PC-3 (cell line): ENCODE results near the gene FILIP1L. TPM values are rescaled to one million over a fixed set of nuclear protein-coding genes. Genes with fewer than 3 reads are reported as not detected.
A peak's percentile ranks its signal among the peaks of the same experiment; 100 is the strongest.

Source experiments
- ATAC-seq: fragments of 200-7000 bp; cut with Tn5 transposase; 2 replicates; pipeline ENCODE4 v1.9.1; 2020; ENCODE audit warnings: mild to moderate bottlenecking, moderate library complexity
- BruUV-seq: library from RNA; stranded (reverse); fragments of 400-500 nt; replicated peaks from 2 replicates; lab custom pipeline; 2021; lab: Mats Ljungman, UMichigan
- CTCF ChIA-PET: fragments of 300-600 bp; sonication (Branson Sonifier 250); formaldehyde crosslinking; loops from one replicate; lab custom pipeline; 2022; ENCODE audit warnings: antibody characterized with exemption; lab: Charles Lee
- POLR2A ChIA-PET: fragments of 300-600 bp; sonication (Branson Sonifier 250); formaldehyde crosslinking; loops from one replicate; lab custom pipeline; 2022; ENCODE audit warnings: antibody characterized with exemption; ENCODE audit not compliant: unreplicated experiment; lab: Charles Lee
- DNase-seq: peaks from one replicate; pipeline ENCODE4 v3.0.0-alpha.2; 2015
- H2AFZ ChIP-seq: fragments of 300-600 bp; sonication (generic); 2 replicates; pipeline ENCODE4 v1.6.0; 2016; ENCODE audit warnings: antibody characterized with exemption, low read length
- H3F3A ChIP-seq: fragments of 300-600 bp; sonication (generic); one replicate; pipeline ENCODE4 v1.6.0; 2017; ENCODE audit warnings: antibody characterized with exemption, low read length, control low read depth, mild to moderate bottlenecking; ENCODE audit not compliant: unreplicated experiment
- H3K27ac ChIP-seq: fragments of 300-600 bp; sonication (generic); 2 replicates; pipeline ENCODE4 v1.5.1; 2016; ENCODE audit warnings: mild to moderate bottlenecking, low read length
- H3K27me3 ChIP-seq: fragments of 300-600 bp; sonication (generic); 2 replicates; pipeline ENCODE4 v1.6.1; 2016; ENCODE audit warnings: low read length, mixed read lengths
- H3K36me3 ChIP-seq: fragments of 300-600 bp; sonication (generic); 2 replicates; pipeline ENCODE4 v1.6.1; 2016; ENCODE audit warnings: low read depth, mixed run types, low read length, mixed read lengths
- H3K4me1 ChIP-seq: fragments of 300-600 bp; sonication (generic); 2 replicates; pipeline ENCODE4 v1.5.1; 2016; ENCODE audit warnings: low read length; ENCODE audit not compliant: insufficient read depth
- H3K4me2 ChIP-seq: fragments of 300-600 bp; sonication (generic); 2 replicates; pipeline ENCODE4 v1.6.0; 2016; ENCODE audit warnings: low read length
- H3K4me3 ChIP-seq: fragments of 300-600 bp; sonication (generic); 2 replicates; pipeline ENCODE4 v1.5.1; 2016; ENCODE audit warnings: mild to moderate bottlenecking, low read length, mixed read lengths
- H3K79me2 ChIP-seq: fragments of 300-600 bp; sonication (generic); 2 replicates; pipeline ENCODE4 v1.6.1; 2017; ENCODE audit warnings: low read length, mixed read lengths
- H3K9ac ChIP-seq: fragments of 300-600 bp; sonication (generic); 2 replicates; pipeline ENCODE4 v1.6.0; 2016; ENCODE audit warnings: mild to moderate bottlenecking, low read length
- H3K9me2 ChIP-seq: fragments of 300-600 bp; sonication (generic); replicated peaks from 2 replicates; pipeline ENCODE4 v1.6.1; 2016; ENCODE audit warnings: mixed run types, low read length, mixed read lengths
- H3K9me3 ChIP-seq: fragments of 300-600 bp; sonication (generic); 2 replicates; pipeline ENCODE4 v1.6.1; 2016; ENCODE audit warnings: low read length, mixed read lengths
- H4K20me1 ChIP-seq: fragments of 300-600 bp; sonication (generic); 2 replicates; pipeline ENCODE4 v1.6.1; 2016; ENCODE audit warnings: low read length, mixed read lengths
- CTCF ChIP-seq: fragments of 300-600 bp; sonication (generic); conservative IDR thresholded peaks from 2 replicates; pipeline ENCODE4 v1.5.1; 2017; ENCODE audit warnings: antibody characterized with exemption, low read depth, mild to moderate bottlenecking, low read length
- EZH2 ChIP-seq: fragments of 300-600 bp; sonication (generic); IDR thresholded peaks from one replicate; pipeline ENCODE4 v1.6.1; 2017; ENCODE audit warnings: antibody characterized with exemption, mild to moderate bottlenecking, low read length; ENCODE audit not compliant: unreplicated experiment
- EZH2phosphoT487 ChIP-seq: fragments of 300-600 bp; sonication (generic); IDR thresholded peaks from 2 replicates; pipeline ENCODE4 v1.6.1; 2018; ENCODE audit warnings: mild to moderate bottlenecking, antibody characterized with exemption, low read length, borderline replicate concordance
- intact Hi-C: fragments of 100-400 bp; cut with micrococcal nuclease; formaldehyde crosslinking; loops from 2 replicates; pipeline ENCODE4 v1.9.0; 2023
- total RNA-seq: library from RNA; depleted of rRNA; stranded (reverse); fragments of >200 nt; gene quantifications from 2 replicates; pipeline ENCODE4 v1.2.3, GENCODE V29; 2014

The FILIP1L gene
- total RNA-seq, 1 experiment from 2014 or later: not detected

GRCh38 chr3:99911433-99911832 lies 202.9 kb downstream of the FILIP1L start:
- ATAC-seq (no peak), DNase-seq (no peak)
- Histone ChIP-seq H3K4me2 (peak overlapping the region; percentile 46), H3K79me2 (peaks cover 66% of the 10 kb centered on the region), H3F3A (peaks cover 8% of the 10 kb centered on the region), H3K9me2 (no peaks in the 10 kb centered on the region), H3K9ac (no peak overlapping the region), H4K20me1 (no peaks in the 10 kb centered on the region), H3K4me1 (peaks cover 55% of the 10 kb centered on the region), H3K27ac (peak overlapping the region; percentile 39), H3K36me3 (no peaks in the 10 kb centered on the region), H3K27me3 (no peaks in the 10 kb centered on the region), H3K4me3 (no peak overlapping the region), H2AFZ (no peak overlapping the region), H3K9me3 (no peaks in the 10 kb centered on the region)
- no TSS peak for BruUV-seq
- ChIA-PET CTCF (no interaction called here), POLR2A (interaction anchor here (1.0 kb wide), 1 partner anchor 46 kb away, joined by 4 read pairs; no protein-coding TSS in a partner anchor)
- TF ChIP-seq EZH2 (no peak), CTCF (no peak), EZH2phosphoT487 (no peak)
- intact Hi-C loops: no loop called here

- no peaks in the 10 kb centered on the region for H3K36me3 ChIP-seq
- H3K27ac ChIP-seq: peak overlapping the region; percentile 87
- peak overlapping the region; percentile 81 for H3K4me2 ChIP-seq
- peaks cover 55% of the 10 kb centered on the region for H3K4me1 ChIP-seq
- H2AFZ ChIP-seq: 0 out of 2 replicates have a peak overlapping the region, but pooled peaks have one; percentile 18
- peak overlapping the region; percentile 7 for H3K9ac ChIP-seq
- H3K79me2 ChIP-seq: peaks cover 71% of the 10 kb centered on the region
- no peaks in the 10 kb centered on the region for H3K9me2 ChIP-seq
- TF ChIP-seq EZH2phosphoT487 (no peak), EZH2 (no peak), CTCF (no peak)
- no peaks in the 10 kb centered on the region for H3K27me3 ChIP-seq
- DNase-seq (peak; percentile 45), ATAC-seq (peak; percentile 29)
- no TSS peak for BruUV-seq
- ChIA-PET CTCF (interaction anchor here (0.6 to 0.7 kb wide), 2 partner anchors 68 to 136 kb away, joined by 4 to 5 read pairs; no protein-coding TSS in a partner anchor), POLR2A (interaction anchor here (0.6 to 1.0 kb wide), 2 partner anchors 47 to 67 kb away, joined by 4 to 6 read pairs; no protein-coding TSS in a partner anchor)
- no peaks in the 10 kb centered on the region for H4K20me1 ChIP-seq
- intact Hi-C loops: loop anchor here (1.0 kb wide), 2 partner anchors 10 to 136 kb away; no protein-coding TSS in a partner anchor
- peaks cover 8% of the 10 kb centered on the region for H3F3A ChIP-seq
- H3K9me3 ChIP-seq: no peaks in the 10 kb centered on the region
- peak overlapping the region; percentile 26 for H3K4me3 ChIP-seq
Measured at GRCh38 chr3:99910752-99911290, 203.5 kb downstream of the FILIP1L start.
